HCT116 (cell line): Measurements from ENCODE around the gene FBXL4. TPM values are rescaled to one million over a fixed set of nuclear protein-coding genes. Genes with fewer than 3 reads are reported as not detected.

Experiments
- ATAC-seq: fragments of 200-7000 bp; cut with Tn5 transposase; 2 replicates; pipeline ENCODE4 v1.9.1; 2020; ENCODE audit warnings: mild to moderate bottlenecking, moderate library complexity
- BruUV-seq: library from RNA; stranded (reverse); fragments of 400-500 nt; replicated peaks from 2 replicates; lab custom pipeline; 2021; lab: Mats Ljungman, UMichigan
- CTCF ChIA-PET: fragments of 300-600 bp; sonication (Branson Sonifier 250); formaldehyde crosslinking; loops from one replicate; lab custom pipeline; 2021; ENCODE audit warnings: antibody characterized with exemption; lab: Charles Lee
- POLR2A ChIA-PET: fragments of 300-600, 350-600 bp; sonication (Branson Sonifier 250); formaldehyde crosslinking; loops from one replicate; lab custom pipeline; 2021; ENCODE audit warnings: antibody characterized with exemption; lab: Charles Lee
- RAD21 ChIA-PET, 2 experiments: fragments of 300-600 bp; sonication (Branson Sonifier 250); formaldehyde crosslinking; loops; one replicate each; lab custom pipeline; 2023; ENCODE audit warnings: low total read pairs in 2 of 2; ENCODE audit not compliant: uncharacterized antibody in 2 of 2, unreplicated experiment in 2 of 2, low non-redundant PET in 1 of 2; lab: Charles Lee
- DNase-seq: peaks from one replicate; pipeline ENCODE4 v3.0.0-alpha.2; 2010; ENCODE audit warnings: low read depth, low spot score
- H2AFZ ChIP-seq: fragments of 200-600 bp; shearing (Covaris generic), sonication (generic); 2 replicates; pipeline ENCODE4 v1.6.1; 2017; ENCODE audit warnings: low read depth, mixed run types, mixed read lengths, antibody characterized with exemption, low read length; ENCODE audit not compliant: poor library complexity, severe bottlenecking
- H3K27ac ChIP-seq: 2 replicates; pipeline ENCODE4 v1.5.1; 2012; ENCODE audit warnings: low read depth, low read length
- H3K27me3 ChIP-seq: fragments of 200-600 bp; sonication (generic); 2 replicates; pipeline ENCODE4 v1.6.1; 2016; ENCODE audit warnings: mixed run types, low read length, mixed read lengths; ENCODE audit not compliant: insufficient read depth
- H3K36me3 ChIP-seq, 2 experiments: fragments of 200-500 bp in 1 of 2; fragments of 200-600 bp in 1 of 2; sonication (Bioruptor generic) in 1 of 2; sonication (generic) in 1 of 2; 2 replicates each; pipeline versions ENCODE4 v1.5.1 to v1.6.1; 2014 to 2016; ENCODE audit warnings: low read length in 2 of 2, inconsistent platforms in 1 of 2, mixed read lengths in 1 of 2, mixed run types in 1 of 2; ENCODE audit not compliant: insufficient read depth in 2 of 2, control insufficient read depth in 1 of 2
- H3K4me1 ChIP-seq, 2 experiments: fragments of 200-600 bp in 1 of 2; sonication (generic) in 1 of 2; 2 replicates each; pipeline versions ENCODE4 v1.5.1 to v1.6.1; 2012 to 2017; ENCODE audit warnings: low read length in 2 of 2, inconsistent platforms in 1 of 2, mild to moderate bottlenecking in 1 of 2, mixed read lengths in 1 of 2, mixed run types in 1 of 2, moderate library complexity in 1 of 2; ENCODE audit not compliant: insufficient read depth in 2 of 2, control insufficient read depth in 1 of 2
- H3K4me2 ChIP-seq: fragments of 200-600 bp; sonication (generic); 2 replicates; pipeline ENCODE4 v1.6.1; 2017; ENCODE audit warnings: mixed run types, low read length, mixed read lengths
- H3K4me3 ChIP-seq, 2 experiments: fragments of 200-600 bp in 1 of 2; sonication (generic) in 1 of 2; replicated peaks in 1 of 2; 2 replicates each; pipeline ENCODE4 v1.5.1; 2011 to 2016; ENCODE audit warnings: low read length in 2 of 2, control low read depth in 1 of 2, low read depth in 1 of 2, mild to moderate bottlenecking in 1 of 2, mixed read lengths in 1 of 2, mixed run types in 1 of 2
- H3K79me2 ChIP-seq: fragments of 200-600 bp; sonication (generic); 2 replicates; pipeline ENCODE4 v1.6.1; 2017; ENCODE audit warnings: mild to moderate bottlenecking, mixed run types, low read length, moderate library complexity, mixed read lengths; ENCODE audit not compliant: insufficient read depth
- H3K9ac ChIP-seq: fragments of 200-600 bp; sonication (generic); 2 replicates; pipeline ENCODE4 v1.6.1; 2016; ENCODE audit warnings: low read length, mixed read lengths
- H3K9me2 ChIP-seq: fragments of 200-600 bp; sonication (generic), shearing (Covaris generic); 2 replicates; pipeline ENCODE4 v1.6.1; 2017; ENCODE audit warnings: mixed run types, mild to moderate bottlenecking, moderate library complexity; ENCODE audit not compliant: insufficient read depth
- H3K9me3 ChIP-seq, 2 experiments: fragments of 200-500 bp in 1 of 2; fragments of 200-600 bp in 1 of 2; sonication (Bioruptor generic) in 1 of 2; sonication (generic) in 1 of 2; 2 replicates each; pipeline ENCODE4 v1.6.1; 2014 to 2017; ENCODE audit warnings: low read length in 2 of 2, mixed read lengths in 2 of 2, inconsistent platforms in 1 of 2, low read depth in 1 of 2, mild to moderate bottlenecking in 1 of 2, mixed run types in 1 of 2, moderate library complexity in 1 of 2; ENCODE audit not compliant: control insufficient read depth in 1 of 2, insufficient read depth in 1 of 2
- H4K20me1 ChIP-seq: fragments of 200-600 bp; sonication (generic), shearing (Covaris generic); 2 replicates; pipeline ENCODE4 v1.6.1; 2017; ENCODE audit warnings: mixed run types, mild to moderate bottlenecking, moderate library complexity; ENCODE audit not compliant: insufficient read depth
- ATF3 ChIP-seq: IDR thresholded peaks from 2 replicates; pipeline ENCODE4 v1.6.1; 2012
- CBX3 ChIP-seq: IDR thresholded peaks from 2 replicates; pipeline ENCODE4 v1.6.1; 2012; ENCODE audit warnings: low read depth
- CTCF ChIP-seq, 3 experiments: fragments of 200-600 bp in 1 of 3; sonication (generic) in 1 of 3; IDR thresholded peaks in 2 of 3; conservative IDR thresholded peaks in 1 of 3; 2 replicates each; pipeline ENCODE4 v1.5.1; 2012 to 2017; ENCODE audit warnings: low read depth in 2 of 3, low read length in 2 of 3, antibody characterized with exemption in 1 of 3, borderline replicate concordance in 1 of 3, control low read depth in 1 of 3, mild to moderate bottlenecking in 1 of 3, mixed read lengths in 1 of 3, mixed run types in 1 of 3, moderate library complexity in 1 of 3; ENCODE audit not compliant: insufficient read depth in 1 of 3
- EGR1 ChIP-seq: IDR thresholded peaks from 2 replicates; pipeline ENCODE4 v1.6.1; 2012; ENCODE audit warnings: low read depth
- ELF1 ChIP-seq: IDR thresholded peaks from 2 replicates; pipeline ENCODE4 v1.6.1; 2012; ENCODE audit warnings: low read depth, borderline replicate concordance
- EZH2phosphoT487 ChIP-seq: fragments of 200-600 bp; IDR thresholded peaks from 2 replicates; pipeline ENCODE4 v1.6.1; 2018; ENCODE audit warnings: antibody characterized with exemption, borderline replicate concordance
- MAX ChIP-seq: IDR thresholded peaks from 2 replicates; pipeline ENCODE4 v1.6.1; 2012
- POLR2A ChIP-seq: IDR thresholded peaks from 2 replicates; pipeline ENCODE4 v1.7.0; 2011; ENCODE audit warnings: borderline replicate concordance; ENCODE audit not compliant: insufficient read depth, insufficient read length; ENCODE audit errors: extremely low read depth
- POLR2AphosphoS5 ChIP-seq: IDR thresholded peaks from 2 replicates; pipeline ENCODE4 v1.6.1; 2011; ENCODE audit warnings: mild to moderate bottlenecking, low read depth, low read length, moderate library complexity
- SIN3A ChIP-seq: IDR thresholded peaks from 2 replicates; pipeline ENCODE4 v1.6.1; 2012; ENCODE audit warnings: low read depth
- SP1 ChIP-seq: IDR thresholded peaks from 2 replicates; pipeline ENCODE4 v1.6.1; 2012; ENCODE audit warnings: low read depth
- SRF ChIP-seq: IDR thresholded peaks from 2 replicates; pipeline ENCODE4 v1.6.1; 2012; ENCODE audit warnings: low read depth
- TCF7L2 ChIP-seq: IDR thresholded peaks from 2 replicates; pipeline ENCODE4 v1.7.0; 2011; ENCODE audit warnings: borderline replicate concordance, inconsistent platforms; ENCODE audit not compliant: insufficient read depth, insufficient read length; ENCODE audit errors: extremely low read depth
- ZBTB33 ChIP-seq: IDR thresholded peaks from 2 replicates; pipeline ENCODE4 v1.6.1; 2011; ENCODE audit warnings: mild to moderate bottlenecking, low read length, moderate library complexity; ENCODE audit not compliant: insufficient replicate concordance; ENCODE audit errors: extremely low read depth
- intact Hi-C: fragments of 100-400 bp; cut with micrococcal nuclease; formaldehyde crosslinking; loops from 2 replicates; pipeline ENCODE4 v1.10.0; 2022
- total RNA-seq: library from RNA; stranded (reverse); gene quantifications from one replicate; pipeline ENCODE4 v1.2.1, GENCODE V29; 2021; ENCODE audit not compliant: unreplicated experiment

FBXL4 gene
- total RNA-seq, 1 experiment from 2014 or later = 15.7 TPM

- BruUV-seq = no TSS peak
- Histone ChIP-seq H3K4me3 (no peak overlapping the region), H3K9me2 (no peaks in the 10 kb centered on the region), H4K20me1 (no peaks in the 10 kb centered on the region), H3K27me3 (peaks cover 7% of the 10 kb centered on the region), H3K36me3 (no peaks in the 10 kb centered on the region), H2AFZ (no peak overlapping the region), H3K9ac (no peak overlapping the region), H3K4me1 (no peaks in the 10 kb centered on the region), H3K27ac (no peak overlapping the region), H3K79me2 (no peaks in the 10 kb centered on the region), H3K9me3 (no peaks in the 10 kb centered on the region), H3K4me2 (no peak overlapping the region)
- TF ChIP-seq EGR1 (no peak), SRF (no peak), TCF7L2 (no peak), POLR2AphosphoS5 (no peak), ELF1 (no peak), ATF3 (no peak), SIN3A (no peak), CTCF (IDR thresholded peaks at IDR 0.05 in 2 of 3, conservative IDR thresholded peaks at IDR 0.05 in 1 of 3; ENCODE audit: borderline replicate concordance in 1 of 3, insufficient read depth in 1 of 3, low read depth in 2 of 3, low read length in 2 of 3) (no peak), CBX3 (no peak), EZH2phosphoT487 (no peak), SP1 (no peak), ZBTB33 (no peak), POLR2A (no peak), MAX (no peak)
- DNase-seq (no peak), ATAC-seq (no peak)
- intact Hi-C loops = no loop called here
- RAD21 ChIA-PET = no interaction called here
- POLR2A ChIA-PET = no interaction called here
- CTCF ChIA-PET = no interaction called here
These were observed 119.4 kb downstream of the FBXL4 start for GRCh38 chr6:98828211-98828788.
